ENCODE data around the gene STN1. TPM values are rescaled to one million over a fixed set of nuclear protein-coding genes. Genes with fewer than 3 reads are reported as not detected.

Gene STN1
- total RNA-seq, 1 experiment from 2014 or later: 37.9 TPM

DNA sequence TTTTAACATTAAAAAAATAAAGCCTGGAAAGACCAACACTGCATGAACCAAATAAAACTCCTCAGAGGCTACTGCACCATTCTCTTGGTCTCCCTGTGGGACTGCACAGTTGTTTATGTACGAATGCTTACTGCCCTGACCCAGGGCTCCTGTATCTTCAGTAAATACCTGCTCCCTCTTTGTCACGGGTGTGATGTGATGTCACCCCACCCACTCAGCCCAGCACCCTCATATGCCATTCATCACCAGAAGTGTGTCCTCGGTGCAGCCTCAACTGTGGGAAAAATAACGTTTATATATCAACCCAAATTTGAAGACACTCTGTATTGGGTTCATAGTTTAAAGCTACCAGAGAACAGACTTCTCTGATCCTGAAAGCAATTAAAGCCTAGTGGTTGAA lies 48.6 kb downstream of the STN1 start:
- DNase-seq (ENCODE audit: low read depth): no peak

DNA sequence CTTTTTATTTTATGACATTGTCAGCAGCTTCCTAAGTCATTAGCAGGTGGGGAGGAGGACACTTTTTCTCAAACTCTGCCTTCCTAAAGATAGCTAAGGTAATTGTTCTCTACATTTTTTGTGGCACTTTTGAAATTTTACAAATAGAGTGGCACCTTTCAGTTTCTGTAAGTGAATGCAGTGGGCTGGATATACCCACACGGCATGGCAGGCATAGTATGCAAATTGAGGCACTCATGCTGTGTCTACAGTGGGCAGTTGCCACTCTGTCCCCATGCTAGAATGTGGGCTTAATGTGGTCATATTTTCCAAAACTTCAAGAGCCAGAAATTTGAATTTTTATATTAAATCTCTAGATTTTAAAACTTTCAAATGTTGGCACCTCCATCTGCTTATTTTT lies 49.8 kb downstream of the STN1 start:
- DNase-seq (ENCODE audit: low read depth): no peak

DNA sequence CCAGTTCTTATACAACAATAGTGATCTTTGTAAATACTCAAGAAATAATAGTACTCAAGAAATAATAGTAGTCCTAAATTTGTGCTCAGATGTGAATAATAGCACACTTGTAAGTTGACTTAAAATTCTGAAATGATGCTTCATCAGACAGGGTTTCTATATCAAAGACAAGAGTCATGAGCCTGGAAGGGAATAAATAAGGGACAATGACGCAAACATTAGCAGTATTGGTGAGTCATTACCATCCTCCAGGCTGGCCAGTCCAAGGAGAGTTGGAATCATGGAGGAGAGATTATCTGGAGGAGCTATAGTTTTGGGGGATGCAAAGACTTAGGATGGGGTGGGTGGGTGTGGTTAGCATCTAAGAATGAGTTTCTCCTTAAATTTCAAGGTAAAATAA lies 56.5 kb downstream of the STN1 start:
- DNase-seq (ENCODE audit: low read depth): no peak

GRCh38 chr10:103859161-103860086 lies 58.6 kb downstream of the STN1 start:
- DNase-seq (ENCODE audit: low read depth): peak; percentile 66

GRCh38 chr10:103858360-103858759 lies 59.6 kb downstream of the STN1 start:
- DNase-seq (ENCODE audit: low read depth): no peak

DNA sequence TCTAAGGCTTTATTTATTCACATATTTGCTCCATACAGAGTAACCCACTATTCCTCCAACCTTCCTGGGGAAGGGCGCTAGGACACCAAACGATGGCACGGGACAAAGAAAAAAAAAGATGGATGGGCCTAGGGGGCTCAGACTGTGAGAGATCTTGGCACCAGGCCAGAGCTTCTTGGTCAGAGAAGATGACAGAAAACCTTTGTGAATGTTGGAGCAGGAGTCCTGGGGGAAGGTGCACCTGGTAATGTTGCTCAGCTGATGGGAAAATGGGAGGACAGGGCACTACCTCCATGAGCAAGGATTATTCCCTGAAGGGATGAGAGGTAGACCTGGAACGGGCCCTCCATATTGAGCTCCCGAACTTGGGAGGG lies 61.2 kb downstream of the STN1 start:
- no peak for DNase-seq (ENCODE audit: low read depth)

- DNase-seq (ENCODE audit: low read depth): no peak
Observed at GRCh38 chr10:103855852-103856796, 61.9 kb downstream of the STN1 start.

GRCh38 chr10:103855424-103855823 lies 62.6 kb downstream of the STN1 start, which contains the start of gene SH3PXD2A:
Gene SH3PXD2A, minus strand, starts transcription at chr10:103855576. Its CDS starts 310 bp downstream, at chr10:103855266.
- no peak for DNase-seq (ENCODE audit: low read depth)

GRCh38 chr10:103854686-103855391 lies 63.1 kb downstream of the STN1 start:
- peak; percentile 71 for DNase-seq (ENCODE audit: low read depth)

DNA sequence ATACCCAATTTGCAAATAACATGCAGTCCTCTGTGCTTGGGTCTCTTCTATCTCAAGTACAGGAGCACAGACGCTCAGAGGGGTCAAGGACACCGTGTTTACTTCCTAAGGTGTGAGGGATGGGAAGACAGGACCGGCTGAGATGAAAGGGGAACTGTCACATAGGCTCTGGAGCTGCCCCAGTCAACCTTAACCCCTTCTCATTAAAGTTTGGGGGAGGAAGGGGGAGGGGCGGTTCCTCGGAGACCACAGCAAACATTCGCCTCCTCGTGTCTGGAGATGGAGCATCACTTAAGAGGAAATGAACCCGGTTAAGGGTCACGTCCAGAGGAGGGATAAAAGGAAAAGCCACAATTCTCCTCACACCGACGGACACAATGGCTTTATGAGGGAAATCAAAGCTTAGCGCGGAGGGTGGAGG lies 63.7 kb downstream of the STN1 start:
- peak; percentile 61 for DNase-seq (ENCODE audit: low read depth)

- no peak for DNase-seq (ENCODE audit: low read depth)
Observed at GRCh38 chr10:103853428-103854264, 64.3 kb downstream of the STN1 start.

DNA sequence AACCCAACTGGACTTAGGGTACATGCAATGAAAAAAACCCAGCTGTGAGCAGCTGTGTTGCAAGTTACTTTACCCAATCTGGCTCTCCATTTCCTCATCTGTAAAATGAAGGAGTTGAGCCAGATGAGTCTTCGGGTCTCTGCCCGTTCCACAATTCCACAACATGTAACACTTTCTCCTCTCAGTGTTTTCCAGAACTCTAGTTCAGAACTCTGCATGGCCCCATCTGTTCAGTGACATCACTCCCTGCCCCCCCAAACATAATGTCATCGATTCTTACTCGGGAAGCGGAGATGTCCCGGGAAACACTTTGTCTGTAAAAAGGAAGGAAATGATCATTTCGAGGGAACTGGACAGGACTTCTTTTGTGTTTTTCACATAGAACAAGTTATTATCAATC lies 65.1 kb downstream of the STN1 start:
- no peak for DNase-seq (ENCODE audit: low read depth)

DNA sequence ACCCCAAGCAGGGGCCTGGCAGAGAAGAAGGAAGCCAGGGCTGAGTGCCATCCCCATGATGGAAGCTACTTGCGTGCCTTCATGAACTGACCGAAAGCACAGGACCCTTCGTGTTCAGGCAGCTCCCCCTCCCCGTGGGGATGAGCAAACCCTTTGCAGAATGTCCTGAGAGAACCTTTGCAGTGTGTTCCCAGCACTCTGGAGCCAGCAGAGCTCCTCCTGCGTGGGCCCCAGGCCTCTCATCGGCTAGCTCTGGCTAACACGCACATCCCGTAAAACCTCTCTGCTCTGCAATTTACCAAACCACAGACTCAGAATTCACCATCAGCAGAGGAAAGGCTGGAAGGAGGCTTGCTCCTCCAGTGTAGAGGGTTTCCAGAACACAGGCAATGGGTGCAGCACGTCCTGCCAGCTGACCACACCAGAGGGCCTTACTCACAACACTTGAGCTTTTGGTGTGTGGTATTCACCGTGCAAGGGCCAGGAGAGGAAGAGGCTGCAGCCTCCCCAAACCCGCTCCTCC lies 65.7 kb downstream of the STN1 start:
- peak; percentile 87 for DNase-seq (ENCODE audit: low read depth)

DNA sequence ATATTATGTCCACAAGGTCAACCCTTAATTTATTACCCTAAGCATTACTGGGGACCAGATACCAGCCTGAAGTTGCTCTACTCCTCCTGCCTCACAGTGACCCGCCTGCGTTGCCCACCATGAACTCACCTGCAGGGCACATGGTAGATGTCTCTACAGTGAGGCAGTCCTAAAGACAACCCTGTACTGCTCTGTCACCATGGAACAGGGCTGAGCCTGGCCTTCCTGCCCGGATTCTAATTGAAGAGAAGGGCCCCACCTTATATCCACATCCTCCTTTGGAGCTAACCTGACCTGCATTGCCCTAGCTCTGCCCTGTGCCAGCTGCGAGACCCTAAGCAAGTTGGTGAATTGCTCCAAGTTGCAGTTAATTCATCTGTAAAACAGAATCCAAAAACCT lies 66.7 kb downstream of the STN1 start:
- DNase-seq (ENCODE audit: low read depth): no peak

GRCh38 chr10:103850572-103850895 lies 67.5 kb downstream of the STN1 start:
- DNase-seq (ENCODE audit: low read depth): no peak

- peak; percentile 97 for DNase-seq (ENCODE audit: low read depth)
Observed at GRCh38 chr10:103849880-103850571, 68.0 kb downstream of the STN1 start.

- DNase-seq (ENCODE audit: low read depth): no peak
Observed at GRCh38 chr10:103849212-103849877, 68.6 kb downstream of the STN1 start.

DNA sequence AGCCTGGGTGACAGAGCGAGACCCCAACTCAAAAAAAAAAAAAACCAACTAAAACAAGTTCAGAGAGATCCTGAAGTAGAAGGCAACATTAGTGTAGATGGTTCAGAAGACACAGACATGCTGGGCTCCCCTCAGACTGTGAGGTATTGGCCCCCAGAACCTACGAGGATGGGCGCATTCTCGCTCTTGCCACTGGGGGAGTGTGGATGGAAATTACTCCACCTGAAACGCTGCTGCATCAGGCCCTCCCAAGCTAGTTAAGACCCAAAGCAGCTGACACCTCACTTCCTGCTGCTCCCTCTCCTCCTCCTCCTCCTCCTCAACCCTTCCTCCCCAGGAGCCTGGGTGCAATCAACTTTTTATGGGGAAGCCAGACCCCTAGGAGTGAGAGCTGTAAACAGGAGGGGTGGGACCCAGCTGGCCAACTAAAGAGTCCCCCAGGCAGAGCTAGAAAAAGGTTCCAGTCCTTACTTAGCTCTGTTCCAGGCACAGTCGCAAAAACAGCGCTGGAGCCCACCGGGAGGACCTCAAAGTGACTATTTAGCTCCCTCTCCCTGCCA lies 70.0 kb downstream of the STN1 start:
- DNase-seq (ENCODE audit: low read depth): no peak

GRCh38 chr10:103847346-103847745 lies 70.6 kb downstream of the STN1 start:
- DNase-seq (ENCODE audit: low read depth): no peak

Measured in LHCN-M2 (cell line).